Measurements from ENCODE around the gene LRRK2. TPM values are rescaled to one million over a fixed set of nuclear protein-coding genes. Genes with fewer than 3 reads are reported as not detected.

LRRK2 gene
- total RNA-seq, 1 donor: 21.3 TPM

Other genes with a start within 250 kb of the LRRK2 start
- 4.4 TPM for gene SLC2A13, start 118.9 kb upstream of the LRRK2 start, total RNA-seq

Data from mononuclear cell (primary cell).